Left ventricle myocardium inferior (tissue), 1 donor: ENCODE results near the gene CTCF. TPM values are rescaled to one million over a fixed set of nuclear protein-coding genes. Genes with fewer than 3 reads are reported as not detected.
"Not testable (repeated sequence)": the region's sequence is repeated elsewhere in the genome, so short reads cannot be mapped to it uniquely, and the experiment has no call there.

Source experiments
- DNase-seq: peaks from one replicate; pipeline ENCODE4 v3.0.0-alpha.2; 2020
- H3K27ac ChIP-seq: fragments of 200-600 bp; replicated peaks from 2 replicates; pipeline ENCODE4 v1.8.0; 2021
- H3K27me3 ChIP-seq: fragments of 200-600 bp; 2 replicates; pipeline ENCODE4 v1.8.0; 2021; ENCODE audit warnings: low read depth
- H3K36me3 ChIP-seq: fragments of 200-600 bp; 2 replicates; pipeline ENCODE4 v1.8.0; 2021
- H3K4me1 ChIP-seq: fragments of 200-600 bp; 2 replicates; pipeline ENCODE4 v1.8.0; 2021
- H3K4me3 ChIP-seq: fragments of 200-600 bp; 2 replicates; pipeline ENCODE4 v1.8.0; 2021; ENCODE audit warnings: mild to moderate bottlenecking, moderate library complexity
- H3K9me3 ChIP-seq: fragments of 200-600 bp; replicated peaks from 2 replicates; pipeline ENCODE4 v1.8.0; 2021
- intact Hi-C: fragments of 100-400 bp; cut with micrococcal nuclease; formaldehyde crosslinking; loops from one replicate; pipeline ENCODE4 v1.11.0; 2022
- long read RNA-seq: library from polyadenylated mRNA; unstranded; transcript quantifications from one replicate; pipeline ENCODE4 v2.0.0, GENCODE V29; 2021
- total RNA-seq: library from RNA; stranded (reverse); fragmentation: NEBNext Ultra II Directional; extraction: Animal tissue kit (Norgen Biotek cat#: 25700); gene quantifications from one replicate; pipeline ENCODE4 v1.2.1, GENCODE V29; 2021
- TF ChIP-seq, protein P1 (sequence below): fragments of 200-600 bp; IDR thresholded peaks from 2 replicates; pipeline ENCODE4 v1.8.0; 2021; ENCODE audit warnings: antibody characterized with exemption, mild to moderate bottlenecking, borderline replicate concordance
- donor health status: DM: no; HTN: yes; CAD: no; lungs with severe emphysema.

CTCF gene
- 26.1 TPM for total RNA-seq
- long read RNA-seq, transcript CTCF-201 (12 exons, 3,941 nt), result major isoform, 49 of 65 reads
- long read RNA-seq, transcript CTCF-217 (12 exons, 3,706 nt), result minor isoform, 7 of 65 reads
- long read RNA-seq, partial matches to known transcripts, result 3 of 65 reads
- long read RNA-seq, other reads (novel, unspliced or antisense), result 1 of 65 reads

GRCh38 chr16:67562526-67562917 is at the start of gene CTCF:
Gene CTCF, plus strand, starts transcription at chr16:67562526. Its CDS starts 48,307 bp downstream, at chr16:67610833.
- TF ChIP-seq, protein P1, sequence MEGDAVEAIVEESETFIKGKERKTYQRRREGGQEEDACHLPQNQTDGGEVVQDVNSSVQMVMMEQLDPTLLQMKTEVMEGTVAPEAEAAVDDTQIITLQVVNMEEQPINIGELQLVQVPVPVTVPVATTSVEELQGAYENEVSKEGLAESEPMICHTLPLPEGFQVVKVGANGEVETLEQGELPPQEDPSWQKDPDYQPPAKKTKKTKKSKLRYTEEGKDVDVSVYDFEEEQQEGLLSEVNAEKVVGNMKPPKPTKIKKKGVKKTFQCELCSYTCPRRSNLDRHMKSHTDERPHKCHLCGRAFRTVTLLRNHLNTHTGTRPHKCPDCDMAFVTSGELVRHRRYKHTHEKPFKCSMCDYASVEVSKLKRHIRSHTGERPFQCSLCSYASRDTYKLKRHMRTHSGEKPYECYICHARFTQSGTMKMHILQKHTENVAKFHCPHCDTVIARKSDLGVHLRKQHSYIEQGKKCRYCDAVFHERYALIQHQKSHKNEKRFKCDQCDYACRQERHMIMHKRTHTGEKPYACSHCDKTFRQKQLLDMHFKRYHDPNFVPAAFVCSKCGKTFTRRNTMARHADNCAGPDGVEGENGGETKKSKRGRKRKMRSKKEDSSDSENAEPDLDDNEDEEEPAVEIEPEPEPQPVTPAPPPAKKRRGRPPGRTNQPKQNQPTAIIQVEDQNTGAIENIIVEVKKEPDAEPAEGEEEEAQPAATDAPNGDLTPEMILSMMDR, result peak; percentile 69
- intact Hi-C loops, result no loop called here
- H3K4me1 ChIP-seq, result peaks cover 59% of the 10 kb centered on the region
- DNase-seq, result peak; percentile 84
- H3K27ac ChIP-seq, result peak within 1 kb of the TSS; percentile 97
- peak within 1 kb of the TSS; percentile 76 for H3K4me3 ChIP-seq
- no peaks in the 10 kb centered on the region for H3K27me3 ChIP-seq
- H3K36me3 ChIP-seq, result no peaks in the 10 kb centered on the region
- H3K9me3 ChIP-seq, result no peaks in the 10 kb centered on the region

DNA sequence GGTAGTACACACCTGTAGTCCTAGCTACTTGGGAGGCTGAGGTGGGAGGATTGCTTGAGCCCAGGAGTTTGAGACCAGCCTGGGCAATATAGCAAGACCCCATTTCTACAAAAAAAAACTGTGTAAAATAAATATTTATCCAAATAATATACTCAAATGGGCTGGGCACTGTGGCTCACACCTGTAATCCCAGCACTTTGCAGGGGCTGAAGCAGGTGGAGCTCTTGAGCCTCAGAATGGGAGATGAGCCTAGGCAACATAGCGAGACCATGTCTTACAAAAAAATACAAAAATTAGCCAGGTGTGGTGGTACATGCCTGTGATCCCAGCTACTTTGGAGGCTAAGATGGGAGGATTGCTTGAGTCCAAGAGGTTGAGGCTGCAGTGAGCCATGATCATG is 48.4 kb upstream of the CTCF start:
- intact Hi-C loops, H3K4me3 ChIP-seq, H3K27ac ChIP-seq, H3K9me3 ChIP-seq, DNase-seq, H3K36me3 ChIP-seq, H3K4me1 ChIP-seq, H3K27me3 ChIP-seq: not testable (repeated sequence)

GRCh38 chr16:67514382-67514828 is 47.9 kb upstream of the CTCF start:
- intact Hi-C loops, result no loop called here
- TF ChIP-seq, protein P1, result peak; percentile 81
- no peaks in the 10 kb centered on the region for H3K36me3 ChIP-seq

GRCh38 chr16:67516296-67517154 is 45.8 kb upstream of the CTCF start:
- H3K27me3 ChIP-seq, result no peaks in the 10 kb centered on the region
- no peaks in the 10 kb centered on the region for H3K9me3 ChIP-seq
- peaks cover 10% of the 10 kb centered on the region for H3K4me1 ChIP-seq
- H3K4me3 ChIP-seq, result no peak overlapping the region
- no peak overlapping the region for H3K27ac ChIP-seq
- TF ChIP-seq, protein P1, result no peak
- intact Hi-C loops, result no loop called here
- H3K36me3 ChIP-seq, result no peaks in the 10 kb centered on the region
- no peak for DNase-seq

More at GRCh38 chr16:67514382-67514828, 47.9 kb upstream of the CTCF start:
- Histone ChIP-seq H3K4me1 (peaks cover 10% of the 10 kb centered on the region), H3K27me3 (no peaks in the 10 kb centered on the region), H3K27ac (no peak overlapping the region), H3K4me3 (no peak overlapping the region), H3K9me3 (no peaks in the 10 kb centered on the region)
- peak; percentile 78 for DNase-seq

DNA sequence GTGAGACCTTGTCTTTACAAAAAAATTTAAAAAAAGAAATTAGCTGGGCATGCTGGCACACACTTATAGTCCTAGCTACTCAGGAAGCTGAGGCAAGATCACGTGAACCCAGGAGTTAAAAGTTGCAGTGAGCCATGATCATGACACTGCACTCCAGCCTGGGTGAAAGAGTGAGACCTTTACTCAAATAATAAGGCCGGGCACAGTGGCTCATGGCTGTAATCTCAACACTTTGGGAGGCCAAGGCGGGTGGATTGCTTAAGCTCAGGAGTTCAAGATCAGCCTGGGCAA is 45.2 kb upstream of the CTCF start:
- Histone ChIP-seq H3K36me3 (no peaks in the 10 kb centered on the region), H3K27me3 (no peaks in the 10 kb centered on the region), H3K9me3 (no peaks in the 10 kb centered on the region), H3K4me3 (no peak overlapping the region), H3K4me1 (peaks cover 16% of the 10 kb centered on the region), H3K27ac (no peak overlapping the region)
- TF ChIP-seq, protein P1, result no peak
- intact Hi-C loops, result no loop called here
- no peak for DNase-seq
